ENCODE data around the gene INTS4. TPM values are rescaled to one million over a fixed set of nuclear protein-coding genes. Genes with fewer than 3 reads are reported as not detected.
A peak's percentile ranks its signal among the peaks of the same experiment; 100 is the strongest.
"Not testable (repeated sequence)": the region's sequence is repeated elsewhere in the genome, so short reads cannot be mapped to it uniquely, and the experiment has no call there.

Gene INTS4
- total RNA-seq, 2 experiments from 2014 or later = 45.1 to 51.2 TPM

DNA sequence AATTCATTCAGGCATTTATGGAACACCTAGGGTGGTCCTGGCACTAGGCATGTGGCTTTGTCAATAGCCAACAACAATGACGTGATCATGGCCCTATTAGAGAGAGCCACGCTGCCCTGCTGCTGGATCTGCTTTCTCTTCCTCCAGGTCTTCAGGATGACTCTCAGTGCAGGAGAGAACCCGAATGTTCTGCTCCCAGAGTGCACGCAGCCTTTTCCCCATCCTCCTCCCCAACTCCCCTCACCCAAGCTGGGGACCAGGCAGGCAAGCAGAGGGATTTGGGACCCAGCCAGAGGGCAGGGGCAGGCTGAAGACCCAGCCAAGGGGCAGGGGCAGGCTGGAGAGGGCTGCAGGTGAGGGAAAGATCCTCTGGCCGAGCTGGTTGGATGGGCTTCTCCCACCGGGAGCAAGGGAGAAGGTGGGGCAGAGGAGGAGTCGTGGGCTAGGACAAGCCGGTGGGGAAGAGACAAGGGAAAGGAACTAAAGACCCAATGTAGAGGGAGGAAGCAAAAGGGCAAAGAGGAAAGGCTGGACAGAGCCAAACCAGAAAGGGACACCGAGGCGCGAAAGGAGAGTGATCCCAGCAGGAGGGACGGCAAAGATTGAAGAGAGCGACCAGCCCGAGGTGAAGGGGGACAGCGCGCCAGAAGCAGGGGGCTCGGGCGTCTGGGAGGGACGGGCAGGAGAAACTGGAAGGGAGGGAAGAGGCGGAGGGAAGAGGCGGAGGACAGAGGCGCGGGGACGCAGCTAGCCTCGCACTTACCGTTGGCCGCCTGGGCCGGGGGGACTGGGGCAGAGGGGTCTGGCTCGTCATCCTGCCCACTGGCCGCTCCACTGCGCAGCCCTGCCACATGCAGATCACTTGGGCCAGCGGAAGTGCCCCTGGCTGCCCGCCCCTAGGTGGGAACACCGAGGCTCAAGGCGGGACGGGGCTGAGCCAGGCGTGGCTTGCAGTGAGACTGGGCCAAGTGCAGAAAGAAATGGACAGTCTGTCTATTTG lies 28.2 kb upstream of the INTS4 start, which contains the start of gene KCTD14:
Gene KCTD14, minus strand, starts transcription at position 880 of the 1,000 bp plus-strand sequence. Its CDS starts 27 bp downstream, at position 853.
- POLR2A ChIA-PET = no interaction called here
- ATAC-seq = no peak
- H3K27ac Mint-ChIP-seq = no peak within 1 kb of the TSS
- DNase-seq = no peak
- peaks cover 19% of the 10 kb centered on the region for H3K27me3 Mint-ChIP-seq (ENCODE audit: low read depth)
- H3K4me1 Mint-ChIP-seq (ENCODE audit: low read depth) = peaks cover 3% of the 10 kb centered on the region
- H3K4me3 Mint-ChIP-seq = no peak within 1 kb of the TSS
- no peaks in the 10 kb centered on the region for H3K9me3 Mint-ChIP-seq (ENCODE audit: insufficient read depth)
- no peaks in the 10 kb centered on the region for H3K36me3 Mint-ChIP-seq (ENCODE audit: low read depth)
- CTCF ChIA-PET = no interaction called here

DNA sequence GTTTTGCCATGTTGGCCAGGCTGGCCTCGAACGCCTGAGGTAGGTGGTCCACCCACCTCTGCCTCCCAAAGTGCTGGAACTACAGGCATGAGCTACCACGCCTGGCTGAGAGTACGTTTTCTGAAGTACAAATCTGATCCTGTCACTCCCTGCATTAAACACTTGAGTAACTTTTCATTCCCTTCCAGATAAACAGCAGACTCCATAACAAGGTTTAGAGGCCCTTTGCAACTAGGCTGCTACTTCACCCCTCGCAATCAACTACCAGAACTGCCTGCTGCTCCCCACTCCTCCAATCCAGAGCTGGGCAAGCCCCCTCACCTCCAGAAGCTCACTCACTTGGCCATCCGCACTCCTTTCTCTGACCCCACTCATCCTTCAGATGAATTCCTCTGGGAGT lies 27.1 kb upstream of the INTS4 start:
- POLR2A ChIA-PET = no interaction called here
- Mint-ChIP-seq H3K27ac (no peak overlapping the region), H3K9me3 (ENCODE audit: insufficient read depth) (no peaks in the 10 kb centered on the region), H3K4me3 (no peak overlapping the region), H3K36me3 (ENCODE audit: low read depth) (no peaks in the 10 kb centered on the region), H3K4me1 (ENCODE audit: low read depth) (peaks cover 3% of the 10 kb centered on the region), H3K27me3 (ENCODE audit: low read depth) (peaks cover 19% of the 10 kb centered on the region)
- CTCF ChIA-PET = interaction anchor here (1.1 kb wide), 1 partner anchor 59 kb away, joined by 3 read pairs; no protein-coding TSS in a partner anchor
- DNase-seq (no peak), ATAC-seq (no peak)

DNA sequence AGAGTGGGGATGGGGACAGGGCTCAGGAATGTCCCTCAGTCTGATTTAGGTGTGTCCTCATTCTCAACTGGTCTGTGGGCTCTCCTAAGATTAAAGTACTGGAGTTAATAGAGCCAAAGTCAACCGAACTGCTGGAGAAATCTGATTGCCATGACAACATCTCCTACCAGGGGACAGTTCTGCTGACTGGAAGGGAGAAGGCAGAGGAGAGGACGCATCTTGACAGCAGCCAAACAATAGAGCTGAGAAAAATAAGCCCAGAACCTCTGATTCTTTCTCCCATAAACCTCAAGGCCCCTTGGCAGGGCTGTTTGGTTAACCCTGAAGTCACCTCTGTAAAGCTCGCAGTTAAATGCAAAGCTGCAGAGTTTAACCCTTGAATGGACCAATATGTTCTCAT lies 25.8 kb upstream of the INTS4 start:
- DNase-seq = no peak
- Mint-ChIP-seq H3K4me3 (no peak overlapping the region), H3K4me1 (ENCODE audit: low read depth) (peaks cover 3% of the 10 kb centered on the region), H3K27me3 (ENCODE audit: low read depth) (peaks cover 19% of the 10 kb centered on the region), H3K27ac (no peak overlapping the region), H3K36me3 (ENCODE audit: low read depth) (no peaks in the 10 kb centered on the region), H3K9me3 (ENCODE audit: insufficient read depth) (no peaks in the 10 kb centered on the region)
- CTCF ChIA-PET = interaction anchor here (0.9 kb wide), 1 partner anchor 26 kb away, joined by 5 read pairs; no protein-coding TSS in a partner anchor
- POLR2A ChIA-PET = no interaction called here
- ATAC-seq = no peak

DNA sequence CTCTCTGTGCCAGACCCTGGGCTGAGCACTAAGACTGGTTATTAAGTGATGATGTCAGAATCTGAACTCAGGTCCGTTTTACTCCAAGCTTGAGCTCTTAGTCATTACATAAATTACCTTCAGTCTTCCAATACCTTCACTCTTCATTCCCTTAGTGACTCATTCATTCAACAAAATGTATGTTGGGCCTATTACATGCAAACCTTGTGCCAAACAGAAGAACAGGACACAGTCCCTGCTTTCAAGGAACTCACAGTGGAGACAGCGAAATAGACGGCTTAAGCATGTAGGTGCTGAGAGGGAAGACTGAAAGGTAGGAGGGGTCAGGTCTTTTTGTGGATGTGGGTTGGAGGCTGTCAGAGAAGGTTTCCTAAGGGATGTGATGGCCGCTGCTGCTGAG lies 25.3 kb upstream of the INTS4 start:
- peaks cover 22% of the 10 kb centered on the region for H3K27me3 Mint-ChIP-seq (ENCODE audit: low read depth)
- no peak overlapping the region for H3K27ac Mint-ChIP-seq

DNA sequence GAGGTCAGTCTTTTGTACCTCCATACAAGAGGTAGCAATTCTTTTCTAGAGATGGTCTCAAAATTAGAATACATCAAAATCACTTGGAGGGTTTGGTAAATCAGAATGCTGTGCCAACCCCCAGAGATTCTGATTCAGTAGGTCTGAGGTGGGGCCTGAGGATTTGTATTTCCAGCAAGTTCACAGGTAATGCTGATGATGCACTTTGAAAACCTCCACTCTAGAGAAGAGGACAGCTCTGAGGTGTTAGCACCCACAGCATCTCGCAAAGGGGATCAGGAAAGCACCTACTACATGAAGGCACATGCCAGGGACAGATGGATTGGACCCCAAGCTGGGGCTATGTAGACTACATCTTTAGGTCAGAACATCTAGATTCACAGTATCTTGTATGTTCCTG lies 21.4 kb upstream of the INTS4 start:
- ChIA-PET CTCF (interaction anchor here (1.9 kb wide), 1 partner anchor 30 kb away, joined by 4 read pairs; no protein-coding TSS in a partner anchor), POLR2A (no interaction called here)
- H3K4me3 Mint-ChIP-seq = no peak overlapping the region
- DNase-seq = no peak
- H3K27ac Mint-ChIP-seq = no peak overlapping the region
- H3K36me3 Mint-ChIP-seq (ENCODE audit: low read depth) = no peaks in the 10 kb centered on the region
- no peaks in the 10 kb centered on the region for H3K4me1 Mint-ChIP-seq (ENCODE audit: low read depth)
- no peaks in the 10 kb centered on the region for H3K9me3 Mint-ChIP-seq (ENCODE audit: insufficient read depth)
- ATAC-seq = no peak
- peaks cover 8% of the 10 kb centered on the region for H3K27me3 Mint-ChIP-seq (ENCODE audit: low read depth)

More for the DNA sequence above, 25.3 kb upstream of the INTS4 start:
- no peak overlapping the region for H3K4me3 Mint-ChIP-seq
- CTCF ChIA-PET = no interaction called here
- peaks cover 3% of the 10 kb centered on the region for H3K4me1 Mint-ChIP-seq (ENCODE audit: low read depth)
- H3K9me3 Mint-ChIP-seq (ENCODE audit: insufficient read depth) = no peaks in the 10 kb centered on the region
- no peak for DNase-seq
- no peak for ATAC-seq
- POLR2A ChIA-PET = no interaction called here
- no peaks in the 10 kb centered on the region for H3K36me3 Mint-ChIP-seq (ENCODE audit: low read depth)

DNA sequence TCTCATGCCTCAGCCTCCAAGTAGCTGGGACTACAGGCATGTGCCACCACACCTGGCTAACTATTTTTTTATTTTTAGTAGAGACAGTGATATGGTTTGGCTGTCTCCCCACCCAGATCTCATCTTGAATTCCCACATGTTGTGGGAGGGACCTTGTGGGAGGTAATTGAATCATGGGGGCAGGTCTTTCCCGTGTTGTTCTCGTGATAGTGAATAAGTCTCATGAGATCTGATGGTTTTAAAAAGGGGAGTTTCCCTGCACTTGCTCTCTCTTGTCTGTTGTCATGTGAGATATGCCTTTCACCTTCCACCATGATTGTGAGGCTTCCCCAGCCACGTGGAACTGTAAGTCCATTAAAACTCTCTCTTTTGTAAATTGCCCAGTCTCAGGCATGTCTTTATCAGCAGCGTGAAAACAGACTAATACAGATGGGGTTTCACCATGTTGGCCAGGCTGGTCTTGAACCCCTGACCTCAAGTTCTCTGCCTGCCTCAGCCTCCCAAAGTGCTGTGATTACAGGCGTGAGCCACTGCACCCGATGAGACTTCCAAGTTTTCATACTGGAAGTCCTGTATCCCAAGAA lies 20.6 kb upstream of the INTS4 start:
- H3K9me3 Mint-ChIP-seq (ENCODE audit: insufficient read depth); POLR2A ChIA-PET; H3K36me3 Mint-ChIP-seq (ENCODE audit: low read depth); H3K4me1 Mint-ChIP-seq (ENCODE audit: low read depth); H3K27ac Mint-ChIP-seq; H3K27me3 Mint-ChIP-seq (ENCODE audit: low read depth); DNase-seq; CTCF ChIA-PET; H3K4me3 Mint-ChIP-seq; ATAC-seq: not testable (repeated sequence)

DNA sequence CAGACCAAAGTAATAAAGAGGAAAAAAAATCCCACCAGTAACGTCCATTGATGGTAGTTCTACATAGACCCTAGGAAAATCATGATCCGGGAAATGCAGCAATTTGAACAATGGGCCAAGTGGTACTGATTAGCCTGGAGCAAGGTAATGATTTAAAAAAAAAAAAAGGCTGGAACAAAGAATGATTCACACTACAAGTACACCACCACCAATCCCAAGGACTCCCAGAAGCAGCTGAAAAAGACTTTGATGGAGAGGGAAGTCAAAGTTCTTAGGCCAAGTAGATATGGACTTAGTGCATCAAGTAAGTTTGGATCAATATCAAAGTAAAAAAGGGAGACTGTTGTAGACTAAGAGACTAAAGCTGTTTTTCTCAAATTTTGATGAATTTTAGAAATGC lies 16.8 kb upstream of the INTS4 start:
- no peaks in the 10 kb centered on the region for H3K36me3 Mint-ChIP-seq (ENCODE audit: low read depth)
- CTCF ChIA-PET = no interaction called here
- peaks cover 3% of the 10 kb centered on the region for H3K27me3 Mint-ChIP-seq (ENCODE audit: low read depth)
- no peaks in the 10 kb centered on the region for H3K4me1 Mint-ChIP-seq (ENCODE audit: low read depth)
- no peak overlapping the region for H3K27ac Mint-ChIP-seq
- no peaks in the 10 kb centered on the region for H3K9me3 Mint-ChIP-seq (ENCODE audit: insufficient read depth)
- no peak overlapping the region for H3K4me3 Mint-ChIP-seq
- ATAC-seq = no peak
- DNase-seq = no peak
- POLR2A ChIA-PET = no interaction called here

DNA sequence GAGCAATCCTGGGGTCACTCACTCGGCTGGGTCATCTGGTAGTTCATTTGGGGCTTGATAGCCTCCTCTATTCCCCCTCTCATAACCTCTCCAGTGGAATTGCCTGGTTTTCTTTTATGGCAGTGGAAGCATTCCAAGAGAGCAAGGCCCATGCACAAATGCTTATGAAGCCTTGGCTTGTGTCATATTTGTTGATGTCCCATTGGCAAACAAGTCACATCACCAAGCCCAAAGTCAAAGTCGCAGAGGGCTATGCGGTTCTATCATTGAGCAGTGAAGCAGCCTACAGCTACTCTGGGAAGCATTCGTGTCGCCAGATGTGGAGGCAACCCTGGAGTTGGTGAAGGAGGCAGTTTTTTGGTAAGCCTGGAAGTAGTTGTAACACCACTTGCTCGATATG lies 16.3 kb upstream of the INTS4 start:
- ChIA-PET CTCF (no interaction called here), POLR2A (no interaction called here)
- Mint-ChIP-seq H3K36me3 (ENCODE audit: low read depth) (no peaks in the 10 kb centered on the region), H3K27ac (no peak overlapping the region), H3K27me3 (ENCODE audit: low read depth) (peaks cover 3% of the 10 kb centered on the region), H3K4me3 (no peak overlapping the region), H3K9me3 (ENCODE audit: insufficient read depth) (no peaks in the 10 kb centered on the region), H3K4me1 (ENCODE audit: low read depth) (no peaks in the 10 kb centered on the region)
- DNase-seq (no peak), ATAC-seq (no peak)

DNA sequence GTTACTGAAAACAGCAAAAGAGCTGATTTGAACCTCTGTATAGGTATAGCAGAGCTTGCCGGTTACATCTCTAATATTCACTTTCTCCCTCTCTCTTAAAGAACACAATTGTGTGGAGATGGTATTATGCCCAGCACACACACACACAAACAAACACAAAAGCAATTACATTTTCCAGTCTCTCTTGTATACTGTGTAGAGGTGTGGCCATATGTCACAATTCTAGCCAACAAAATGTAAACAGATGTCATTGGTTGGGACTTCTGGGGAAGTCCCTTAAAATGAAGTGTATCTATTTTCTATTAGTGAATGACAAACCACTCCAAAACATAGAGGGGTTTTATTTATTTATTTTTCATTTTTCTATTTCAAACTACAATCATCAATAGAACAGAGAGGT lies 15.8 kb upstream of the INTS4 start:
- ATAC-seq = no peak
- CTCF ChIA-PET = no interaction called here
- Mint-ChIP-seq H3K27ac (no peak overlapping the region), H3K36me3 (ENCODE audit: low read depth) (no peaks in the 10 kb centered on the region), H3K4me1 (ENCODE audit: low read depth) (no peaks in the 10 kb centered on the region), H3K27me3 (ENCODE audit: low read depth) (peaks cover 3% of the 10 kb centered on the region), H3K9me3 (ENCODE audit: insufficient read depth) (no peaks in the 10 kb centered on the region), H3K4me3 (no peak overlapping the region)
- no peak for DNase-seq
- POLR2A ChIA-PET = no interaction called here

DNA sequence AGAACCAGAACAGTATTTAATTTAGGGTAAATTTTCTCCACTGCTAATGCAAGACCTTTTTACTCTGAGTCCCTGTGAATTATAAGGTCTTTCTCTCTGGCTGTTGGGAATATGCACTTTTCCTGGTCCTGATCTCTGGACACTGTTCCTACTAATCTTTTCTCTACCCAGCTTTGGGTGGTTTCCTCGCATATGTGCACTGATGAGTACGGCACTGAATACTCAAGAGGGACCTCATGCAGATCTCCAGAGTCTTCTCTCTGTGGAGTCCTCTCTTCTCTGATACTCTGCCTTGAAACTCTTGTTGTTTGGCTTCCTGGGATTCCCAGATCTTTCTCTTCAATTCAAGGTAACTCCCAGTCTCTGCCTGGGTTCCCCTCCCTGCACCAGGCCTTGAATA lies 14.6 kb upstream of the INTS4 start:
- no peak overlapping the region for H3K4me3 Mint-ChIP-seq
- no peaks in the 10 kb centered on the region for H3K36me3 Mint-ChIP-seq (ENCODE audit: low read depth)
- CTCF ChIA-PET = no interaction called here
- H3K27ac Mint-ChIP-seq = no peak overlapping the region
- peaks cover 3% of the 10 kb centered on the region for H3K27me3 Mint-ChIP-seq (ENCODE audit: low read depth)
- no peaks in the 10 kb centered on the region for H3K9me3 Mint-ChIP-seq (ENCODE audit: insufficient read depth)
- ATAC-seq (no peak), DNase-seq (no peak)
- no peaks in the 10 kb centered on the region for H3K4me1 Mint-ChIP-seq (ENCODE audit: low read depth)
- POLR2A ChIA-PET = interaction anchor here (0.7 kb wide), 1 partner anchor 131 kb away, joined by 3 read pairs; no protein-coding TSS in a partner anchor

DNA sequence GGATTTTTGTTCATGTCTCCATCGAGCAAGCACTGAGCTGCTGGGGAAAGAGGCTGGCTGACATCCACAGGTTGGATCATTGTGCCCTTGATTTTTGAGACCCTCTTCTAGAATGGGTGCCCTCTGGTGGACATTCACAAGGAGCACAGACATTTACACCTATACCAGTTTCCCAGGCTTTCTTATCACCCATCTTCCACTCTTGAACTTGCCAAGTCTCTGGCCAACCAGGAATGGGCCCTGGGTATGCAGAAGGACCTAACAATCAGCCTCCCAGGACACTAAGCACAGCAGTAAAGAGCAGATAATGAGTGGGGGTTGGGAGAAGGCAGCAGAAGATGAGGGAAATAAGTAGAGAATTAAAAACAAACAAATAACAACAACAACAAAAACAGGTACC lies 5.7 kb upstream of the INTS4 start:
- Mint-ChIP-seq H3K27me3 (ENCODE audit: low read depth) (peaks cover 3% of the 10 kb centered on the region), H3K27ac (no peak overlapping the region), H3K36me3 (ENCODE audit: low read depth) (no peaks in the 10 kb centered on the region), H3K9me3 (ENCODE audit: insufficient read depth) (no peaks in the 10 kb centered on the region), H3K4me1 (ENCODE audit: low read depth) (peaks cover 11% of the 10 kb centered on the region), H3K4me3 (no peak overlapping the region)
- ATAC-seq (peak; percentile 83), DNase-seq (peak; percentile 68)
- ChIA-PET CTCF (interaction anchor here (0.8 to 2.1 kb wide), 10 partner anchors 8 to 564 kb away, joined by 3 to 12 read pairs (median 3); partner anchors contain the start of gene NDUFC2), POLR2A (no interaction called here)

DNA sequence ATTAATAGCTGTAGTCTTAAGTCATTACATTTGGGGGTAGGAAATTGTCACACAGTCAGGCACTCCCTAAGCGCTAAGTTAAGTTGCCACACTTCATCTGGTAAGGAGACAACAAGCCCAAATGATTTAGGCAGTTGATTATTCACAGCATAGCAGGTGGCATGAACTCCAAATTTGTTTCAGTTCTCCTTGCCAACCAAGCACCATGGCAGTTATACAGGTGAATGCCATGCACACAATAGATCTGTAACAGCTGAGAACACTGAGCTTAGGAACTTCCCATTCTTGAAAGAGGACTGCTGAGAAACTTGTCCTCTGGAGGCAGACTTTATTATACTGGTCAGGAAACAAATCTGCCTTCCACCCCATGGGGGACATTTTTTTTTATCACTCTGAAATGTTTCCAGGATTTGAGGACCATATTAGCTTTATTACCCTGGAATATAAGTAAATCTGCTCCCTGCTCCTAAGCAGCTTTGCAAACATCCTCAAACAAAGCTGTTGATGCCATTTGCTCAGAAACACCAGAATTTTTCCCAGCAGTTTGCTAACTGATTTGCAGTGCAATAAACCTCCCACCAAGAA lies 5.1 kb upstream of the INTS4 start:
- ATAC-seq (no peak), DNase-seq (no peak)
- Mint-ChIP-seq H3K4me3 (no peak overlapping the region), H3K27me3 (ENCODE audit: low read depth) (peaks cover 3% of the 10 kb centered on the region), H3K36me3 (ENCODE audit: low read depth) (no peaks in the 10 kb centered on the region), H3K9me3 (ENCODE audit: insufficient read depth) (no peaks in the 10 kb centered on the region), H3K4me1 (ENCODE audit: low read depth) (peaks cover 14% of the 10 kb centered on the region), H3K27ac (no peak overlapping the region)
- ChIA-PET CTCF (interaction anchor here (0.8 to 2.1 kb wide), 10 partner anchors 8 to 565 kb away, joined by 3 to 12 read pairs (median 3); partner anchors contain the start of gene NDUFC2), POLR2A (interaction anchor here (0.6 kb wide), 1 partner anchor 179 kb away, joined by 3 read pairs; the partner anchor contains the start of gene RSF1)

Measured in activated CD8-positive, alpha-beta T cell treated with anti-CD3 and anti-CD28 coated beads, Interleukin-2, amount 10 ng/mL, durations not matched to agents 7 days and 5 days (primary cell).